ENCODE results near the gene MED8.

DNA sequence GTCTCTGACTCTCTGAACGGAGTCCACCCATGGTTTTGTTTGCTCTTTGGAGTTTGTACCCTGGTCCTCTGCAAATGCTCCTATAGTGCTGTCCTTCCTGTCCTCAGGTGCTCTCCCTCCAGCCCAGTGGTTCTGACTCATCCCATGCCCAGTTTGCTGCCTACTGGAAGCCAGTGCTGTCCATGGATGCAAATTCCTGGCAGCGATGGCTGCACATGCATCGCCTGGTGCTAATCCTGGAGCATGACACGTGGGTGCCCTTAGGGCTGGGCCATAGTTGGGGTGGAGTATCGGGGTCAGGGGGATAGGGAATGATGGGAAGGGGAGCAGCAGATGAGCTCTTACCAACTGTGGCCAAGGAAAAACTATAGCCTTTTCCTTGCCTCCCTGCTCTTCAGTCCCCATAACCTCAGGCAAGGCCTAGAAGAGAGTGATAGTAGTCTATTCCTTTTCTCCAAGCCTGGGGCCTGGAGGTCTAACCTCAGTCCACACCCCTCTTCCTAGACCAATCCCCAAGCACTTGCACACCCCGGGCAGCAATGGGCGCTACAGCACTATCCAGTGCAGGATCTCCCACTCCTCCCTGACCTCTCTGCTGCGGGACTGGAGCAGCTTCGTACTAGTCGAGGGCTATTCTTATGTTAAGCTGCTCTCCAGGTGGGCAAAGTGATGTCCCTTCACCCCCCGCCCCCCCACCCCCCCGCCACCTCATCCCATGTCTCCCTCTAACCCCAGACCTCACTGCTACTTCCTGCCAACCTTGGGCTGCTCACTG, 32.6 kb upstream of the MED8 start:
- TF ChIP-seq EP300 (IDR thresholded peaks at IDR 0.05; ENCODE audit: borderline replicate concordance), result no peak
- no peak for TF ChIP-seq RAD21 (IDR thresholded peaks at IDR 0.05; ENCODE audit: low read depth)
- TF ChIP-seq EGR1 (IDR thresholded peaks at IDR 0.05), result no peak
- no peak for TF ChIP-seq TCF12 (IDR thresholded peaks at IDR 0.05; ENCODE audit: low read depth)
- no peak for TF ChIP-seq ZBTB7A (IDR thresholded peaks at IDR 0.05; ENCODE audit: low read depth)
- TF ChIP-seq TAF1 (IDR thresholded peaks at IDR 0.05; ENCODE audit: low read depth), result no peak
- TF ChIP-seq, protein P1, sequence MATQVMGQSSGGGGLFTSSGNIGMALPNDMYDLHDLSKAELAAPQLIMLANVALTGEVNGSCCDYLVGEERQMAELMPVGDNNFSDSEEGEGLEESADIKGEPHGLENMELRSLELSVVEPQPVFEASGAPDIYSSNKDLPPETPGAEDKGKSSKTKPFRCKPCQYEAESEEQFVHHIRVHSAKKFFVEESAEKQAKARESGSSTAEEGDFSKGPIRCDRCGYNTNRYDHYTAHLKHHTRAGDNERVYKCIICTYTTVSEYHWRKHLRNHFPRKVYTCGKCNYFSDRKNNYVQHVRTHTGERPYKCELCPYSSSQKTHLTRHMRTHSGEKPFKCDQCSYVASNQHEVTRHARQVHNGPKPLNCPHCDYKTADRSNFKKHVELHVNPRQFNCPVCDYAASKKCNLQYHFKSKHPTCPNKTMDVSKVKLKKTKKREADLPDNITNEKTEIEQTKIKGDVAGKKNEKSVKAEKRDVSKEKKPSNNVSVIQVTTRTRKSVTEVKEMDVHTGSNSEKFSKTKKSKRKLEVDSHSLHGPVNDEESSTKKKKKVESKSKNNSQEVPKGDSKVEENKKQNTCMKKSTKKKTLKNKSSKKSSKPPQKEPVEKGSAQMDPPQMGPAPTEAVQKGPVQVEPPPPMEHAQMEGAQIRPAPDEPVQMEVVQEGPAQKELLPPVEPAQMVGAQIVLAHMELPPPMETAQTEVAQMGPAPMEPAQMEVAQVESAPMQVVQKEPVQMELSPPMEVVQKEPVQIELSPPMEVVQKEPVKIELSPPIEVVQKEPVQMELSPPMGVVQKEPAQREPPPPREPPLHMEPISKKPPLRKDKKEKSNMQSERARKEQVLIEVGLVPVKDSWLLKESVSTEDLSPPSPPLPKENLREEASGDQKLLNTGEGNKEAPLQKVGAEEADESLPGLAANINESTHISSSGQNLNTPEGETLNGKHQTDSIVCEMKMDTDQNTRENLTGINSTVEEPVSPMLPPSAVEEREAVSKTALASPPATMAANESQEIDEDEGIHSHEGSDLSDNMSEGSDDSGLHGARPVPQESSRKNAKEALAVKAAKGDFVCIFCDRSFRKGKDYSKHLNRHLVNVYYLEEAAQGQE (IDR thresholded peaks at IDR 0.05; ENCODE audit: low read depth), result no peak
- no peak for TF ChIP-seq NFIC (IDR thresholded peaks at IDR 0.05)
- TF ChIP-seq TEAD4 (IDR thresholded peaks at IDR 0.05), result no peak
- no peak for TF ChIP-seq CEBPB (IDR thresholded peaks at IDR 0.05)
- TF ChIP-seq CREB1 (IDR thresholded peaks at IDR 0.05; ENCODE audit: low read depth), result no peak
- TF ChIP-seq, protein P2, sequence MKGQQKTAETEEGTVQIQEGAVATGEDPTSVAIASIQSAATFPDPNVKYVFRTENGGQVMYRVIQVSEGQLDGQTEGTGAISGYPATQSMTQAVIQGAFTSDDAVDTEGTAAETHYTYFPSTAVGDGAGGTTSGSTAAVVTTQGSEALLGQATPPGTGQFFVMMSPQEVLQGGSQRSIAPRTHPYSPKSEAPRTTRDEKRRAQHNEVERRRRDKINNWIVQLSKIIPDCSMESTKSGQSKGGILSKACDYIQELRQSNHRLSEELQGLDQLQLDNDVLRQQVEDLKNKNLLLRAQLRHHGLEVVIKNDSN (IDR thresholded peaks at IDR 0.05), result no peak
- TF ChIP-seq FOXM1 (IDR thresholded peaks at IDR 0.05; ENCODE audit: borderline replicate concordance, low read depth), result no peak
- no peak for TF ChIP-seq YY1 (IDR thresholded peaks at IDR 0.05; ENCODE audit: low read depth)

Data from Ishikawa (cell line).